ENCODE measurements around the gene PKMYT1. TPM values are rescaled to one million over a fixed set of nuclear protein-coding genes. Genes with fewer than 3 reads are reported as not detected.

PKMYT1 gene
- total and polyA plus RNA-seq, 12 donors, result 0.34 to 4.2 (median 0.71) TPM; not detected in 1

GRCh38 chr16:3001316-3001715, 21.1 kb upstream of the PKMYT1 start:
- ATAC-seq, result no peak
- WGBS, 2 donors, result 69 to 78% methylated on average over 12 of the region's 12 CpGs
- H3K36me3 ChIP-seq, result no peaks in the 10 kb centered on the region

GRCh38 chr16:3000540-3000939, 20.3 kb upstream of the PKMYT1 start:
- WGBS, 2 donors, result 88 to 91% methylated on average over 4 of the region's 4 CpGs
- DNase-seq (no peak), ATAC-seq (no peak)
- Histone ChIP-seq H3K36me3 (no peaks in the 10 kb centered on the region), H3K27me3 (peaks cover 0 to 40% (median 13%) of the 10 kb centered on the region in 7 donors), H3K4me3 (no peak overlapping the region), H3K9me3 (no peaks in the 10 kb centered on the region), H3K27ac (no peak overlapping the region), H3K4me1 (peaks cover 0 to 12% (median 8%) of the 10 kb centered on the region in 9 donors)
- TF ChIP-seq CTCF (IDR thresholded peaks at IDR 0.05), result no peak
- intact Hi-C loops (cut with DNase I), result no loop called here

More at GRCh38 chr16:3001316-3001715, 21.1 kb upstream of the PKMYT1 start:
- no peak for DNase-seq
- no peak for TF ChIP-seq CTCF (IDR thresholded peaks at IDR 0.05)
- H3K4me3 ChIP-seq, result no peak overlapping the region
- peaks cover 0 to 12% (median 9%) of the 10 kb centered on the region in 9 donors for H3K4me1 ChIP-seq
- no peaks in the 10 kb centered on the region for H3K9me3 ChIP-seq
- intact Hi-C loops (cut with DNase I), result no loop called here
- peaks cover 0 to 48% (median 21%) of the 10 kb centered on the region in 7 donors for H3K27me3 ChIP-seq
- H3K27ac ChIP-seq, result no peak overlapping the region

DNA sequence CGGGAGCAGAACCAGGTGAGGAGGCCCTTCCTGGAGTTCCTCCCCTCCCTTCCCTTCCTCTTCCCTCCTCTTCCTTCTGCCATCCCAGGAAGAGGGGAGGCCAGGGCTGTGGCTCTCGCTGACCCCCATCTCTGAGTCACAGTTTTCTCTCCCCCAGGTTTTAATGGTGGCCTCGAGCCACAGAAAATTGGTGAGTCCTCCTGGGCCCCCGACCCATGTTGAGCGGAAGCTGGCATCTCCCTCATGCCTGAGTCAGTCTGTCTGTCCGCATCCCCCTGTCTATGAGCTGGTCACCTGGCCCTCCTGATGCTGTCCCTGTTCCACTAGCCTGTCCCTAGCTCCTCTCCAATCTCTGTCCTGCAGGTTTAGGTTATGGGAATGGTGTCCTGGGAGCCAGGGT, 19.7 kb upstream of the PKMYT1 start:
- no peak overlapping the region for H3K4me3 ChIP-seq

DNA sequence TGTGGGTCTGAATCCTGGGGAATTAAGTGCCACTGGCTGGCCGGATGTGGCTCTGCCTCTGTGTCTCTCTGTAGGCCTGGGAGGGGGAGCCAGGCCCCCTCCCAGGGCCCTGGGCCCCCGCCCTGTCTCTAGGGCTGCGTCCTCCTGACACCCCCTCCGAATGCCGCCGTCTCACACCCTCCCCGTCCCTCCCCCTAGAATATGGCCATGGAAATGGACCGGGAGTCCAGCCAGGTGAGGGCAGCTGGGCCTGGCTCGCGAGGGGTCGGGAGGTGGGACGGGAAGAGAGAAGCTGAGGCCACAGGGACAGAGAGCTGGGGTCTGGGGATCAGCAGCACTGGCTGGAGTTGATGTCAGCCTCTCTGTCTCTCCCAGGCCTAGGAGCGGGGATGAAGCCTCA, 16.1 kb upstream of the PKMYT1 start:
- WGBS, 2 donors, result 77% methylated on average over 13 of the region's 13 CpGs
- ATAC-seq, result no peak
- intact Hi-C loops (cut with DNase I), result no loop called here
- Histone ChIP-seq H3K4me1 (no peaks in the 10 kb centered on the region), H3K9me3 (no peaks in the 10 kb centered on the region), H3K27ac (no peak overlapping the region), H3K27me3 (peaks cover 0 to 17% (median 8%) of the 10 kb centered on the region in 7 donors), H3K36me3 (no peaks in the 10 kb centered on the region), H3K4me3 (no peak overlapping the region)
- no peak for TF ChIP-seq CTCF (IDR thresholded peaks at IDR 0.05)
- DNase-seq, result no peak

More for the DNA sequence above, 19.7 kb upstream of the PKMYT1 start:
- no peak overlapping the region for H3K27ac ChIP-seq
- 73 to 78% methylated on average over 6 of the region's 6 CpGs for WGBS, 2 donors
- H3K4me1 ChIP-seq, result peaks cover 0 to 9% (median 6%) of the 10 kb centered on the region in 9 donors
- intact Hi-C loops (cut with DNase I), result no loop called here
- ATAC-seq (no peak), DNase-seq (no peak)
- TF ChIP-seq CTCF (IDR thresholded peaks at IDR 0.05), result no peak
- no peaks in the 10 kb centered on the region for H3K9me3 ChIP-seq
- no peaks in the 10 kb centered on the region for H3K36me3 ChIP-seq
- peaks cover 0 to 34% (median 10%) of the 10 kb centered on the region in 7 donors for H3K27me3 ChIP-seq

All from heart right ventricle (tissue), 16 donors.